Measurements from ENCODE around the gene PIN1.

Gene PIN1

GRCh38 chr19:9857076-9857721 lies 22.1 kb downstream of the PIN1 start:
- no peak for FAIRE-seq

DNA sequence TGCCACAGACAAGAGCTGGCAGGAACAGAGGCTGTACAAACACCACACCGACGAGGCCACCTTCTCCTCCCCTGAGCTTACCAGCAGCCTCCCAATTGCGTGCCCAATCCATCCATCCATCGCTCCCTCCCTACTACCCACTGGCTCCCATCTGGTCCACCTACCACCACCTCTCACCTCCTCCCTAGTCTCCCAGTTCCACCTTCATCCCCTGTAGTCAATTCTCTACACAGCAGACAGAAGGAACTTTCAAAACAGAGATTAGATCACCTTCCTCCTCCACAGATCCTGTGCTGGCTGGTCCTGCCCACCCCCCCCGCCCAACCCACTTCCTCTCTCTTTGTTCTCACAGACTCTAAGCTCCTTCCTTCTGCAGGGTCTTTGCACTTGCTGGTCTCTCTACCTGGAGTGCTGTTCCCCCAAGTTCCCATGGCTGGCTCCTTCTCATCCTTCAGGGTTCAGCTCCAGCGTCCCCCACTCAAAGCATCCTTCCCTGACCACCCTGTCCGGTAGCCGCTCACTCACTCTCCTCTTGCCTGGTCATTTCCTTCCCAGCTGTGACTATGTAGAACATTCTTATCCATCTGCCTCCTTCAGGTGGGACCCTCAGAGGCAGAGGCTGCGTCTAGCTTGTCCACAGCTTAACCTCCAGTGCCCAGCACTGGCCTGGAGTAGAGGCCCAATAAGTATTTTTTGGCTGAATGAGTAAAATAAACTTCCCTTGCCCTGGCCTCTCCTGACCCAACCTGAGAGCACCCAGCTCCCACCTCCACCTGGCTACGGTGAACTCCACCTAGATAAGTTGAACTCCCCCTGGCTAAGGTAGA lies 23.0 kb downstream of the PIN1 start:
- FAIRE-seq, result no peak

DNA sequence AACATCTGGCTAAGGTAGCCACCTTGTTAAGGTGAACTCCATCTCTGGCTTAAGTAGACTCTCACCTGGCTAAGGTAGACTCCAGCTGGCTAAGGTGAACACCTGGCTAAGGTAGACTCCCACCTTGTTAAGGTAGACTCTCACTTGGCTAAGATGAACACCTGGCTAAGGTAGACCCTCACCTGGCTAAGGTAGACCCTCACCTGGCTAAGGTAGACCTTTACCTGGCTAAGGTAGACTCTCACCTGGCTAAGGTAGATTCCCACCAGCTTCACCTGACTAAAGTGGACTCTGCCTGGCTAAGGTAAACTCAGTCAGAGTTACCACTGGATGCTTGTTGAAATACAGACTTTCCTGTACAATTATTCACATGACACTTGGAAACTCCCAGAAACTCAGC lies 23.6 kb downstream of the PIN1 start:
- FAIRE-seq, result no peak

GRCh38 chr19:9860407-9860806 lies 25.3 kb downstream of the PIN1 start:
- no peak for FAIRE-seq

- FAIRE-seq, result no peak
Observed at GRCh38 chr19:9861503-9861902, 26.4 kb downstream of the PIN1 start.

GRCh38 chr19:9862938-9863337 lies 27.8 kb downstream of the PIN1 start:
- no peak for FAIRE-seq

- FAIRE-seq, result no peak
Observed at GRCh38 chr19:9863759-9864158, 28.6 kb downstream of the PIN1 start.

DNA sequence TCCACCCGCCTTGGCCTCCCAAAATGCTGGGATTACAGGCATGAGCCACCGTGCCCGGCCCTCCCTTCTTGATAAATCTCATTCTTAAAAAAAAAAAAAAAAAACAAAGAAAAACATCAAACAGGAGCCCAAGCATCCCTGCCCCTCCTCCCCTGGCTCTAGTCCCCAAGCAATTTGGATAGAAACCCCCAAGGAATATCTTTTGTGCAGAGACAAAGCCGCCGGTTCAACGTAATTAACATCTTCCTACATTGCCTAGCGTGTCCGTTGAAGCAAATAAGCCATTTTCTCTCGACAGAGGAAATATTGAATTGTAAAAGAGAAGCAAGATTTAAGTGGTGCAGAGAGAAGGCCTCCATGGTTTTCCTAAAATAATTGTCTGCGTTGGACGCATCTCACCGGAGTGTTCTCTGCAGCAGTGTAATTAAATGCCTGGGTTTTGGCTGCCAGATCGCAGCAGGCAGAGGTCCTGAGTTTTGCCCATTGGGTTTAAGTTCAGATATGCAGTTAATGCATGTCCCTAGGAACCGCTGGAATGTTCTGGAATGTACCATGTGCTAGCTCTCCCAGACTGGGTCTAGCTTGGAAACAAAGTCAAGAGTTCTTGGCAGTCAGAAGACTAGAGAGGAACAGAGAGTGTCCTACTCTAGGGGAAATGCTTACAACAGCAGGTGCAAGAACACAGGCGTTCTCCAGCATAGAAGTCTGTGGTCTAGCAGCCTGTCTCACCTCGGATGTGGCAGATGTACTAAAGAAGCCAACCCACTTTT lies 30.8 kb downstream of the PIN1 start:
- no peak for FAIRE-seq

DNA sequence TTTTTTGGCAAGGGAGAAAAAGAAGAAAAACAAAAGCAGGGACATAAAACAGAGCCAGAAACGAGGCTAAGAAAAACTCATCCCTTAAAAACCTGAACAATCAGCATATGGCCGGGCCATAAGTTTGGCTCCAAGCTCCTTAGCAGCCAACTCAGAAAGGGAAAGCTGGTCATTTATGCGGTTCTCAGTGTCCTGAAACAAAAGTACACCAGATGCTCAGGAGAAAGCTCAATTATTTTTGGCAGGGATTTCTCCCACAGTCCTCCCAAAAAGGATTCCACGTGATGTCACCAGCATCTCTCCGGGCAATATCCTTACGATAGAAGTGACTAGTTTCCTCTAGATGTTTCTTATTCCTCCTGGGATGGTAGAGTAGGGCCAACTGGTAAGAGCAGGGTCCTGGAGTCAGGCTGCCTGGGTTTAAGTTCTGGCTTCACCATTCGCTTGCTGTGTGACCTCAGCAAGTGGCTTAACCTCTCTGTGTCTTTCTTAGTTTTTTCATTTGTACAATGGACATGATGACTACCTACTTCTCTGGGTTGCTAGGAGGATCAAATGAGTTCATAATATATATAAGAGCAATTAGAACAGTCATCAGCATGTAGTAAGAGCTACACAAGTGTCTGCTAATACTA lies 34.0 kb downstream of the PIN1 start:
- no peak for FAIRE-seq

DNA sequence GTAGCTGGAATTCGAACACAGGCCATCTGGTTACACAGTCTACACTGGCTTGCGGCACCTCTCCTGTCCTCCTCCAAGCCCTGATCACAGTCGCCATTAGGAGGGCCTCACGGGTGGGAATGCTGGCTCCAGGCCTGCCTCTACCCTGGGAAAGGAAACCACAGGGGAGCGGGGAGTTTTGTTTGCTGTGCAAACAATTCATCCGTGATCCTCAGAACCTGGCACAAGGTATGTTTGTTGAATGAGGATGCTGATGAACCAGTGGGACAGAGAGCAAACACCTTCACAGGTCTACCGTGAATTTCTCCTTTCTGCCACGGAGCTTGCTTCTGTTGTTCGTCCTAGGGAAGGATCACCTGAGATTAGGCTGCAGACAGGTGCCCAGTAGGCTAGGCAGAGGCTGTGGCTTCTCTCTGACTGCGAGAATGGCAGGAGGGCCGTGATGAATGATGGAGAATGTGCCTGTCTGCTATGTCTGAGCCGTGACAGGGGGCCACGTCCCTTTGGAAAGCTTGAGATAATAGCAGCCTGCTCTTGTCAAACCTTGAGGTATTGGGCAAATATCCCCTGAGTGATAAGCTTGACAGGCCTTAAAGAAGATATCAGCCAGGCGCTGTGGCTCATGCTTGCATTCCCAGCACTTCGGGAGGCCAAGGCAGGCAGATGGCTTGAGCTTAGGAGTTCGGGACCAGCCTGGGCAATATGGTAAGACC lies 36.7 kb downstream of the PIN1 start:
- FAIRE-seq, result no peak

DNA sequence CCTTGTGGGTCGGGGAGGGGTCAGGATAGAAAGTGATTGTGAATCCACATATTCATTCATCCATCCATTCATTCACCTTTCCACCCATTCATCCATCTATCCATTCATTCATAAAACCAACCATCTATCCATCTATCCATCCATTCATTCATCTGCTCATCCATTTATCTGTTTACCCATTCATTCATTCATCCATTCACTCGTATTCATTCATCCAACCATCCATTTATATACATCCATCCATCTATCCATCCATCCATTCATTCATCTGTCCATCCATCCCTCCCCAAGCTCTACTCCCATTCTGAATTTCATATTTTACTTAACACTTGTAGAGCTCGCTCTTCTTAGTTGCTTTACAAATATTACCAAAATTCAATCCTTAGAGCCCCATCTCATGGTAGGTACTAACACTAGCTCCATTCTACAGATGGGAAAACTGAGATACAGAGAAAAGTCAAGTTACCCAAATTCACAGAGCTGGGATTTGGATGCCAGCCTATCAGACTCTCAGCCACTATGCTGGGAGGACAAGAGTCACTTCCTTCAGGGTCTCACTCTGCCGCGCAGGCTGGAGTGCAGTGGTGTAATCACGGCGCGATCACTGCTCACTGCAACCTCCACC lies 37.6 kb downstream of the PIN1 start:
- FAIRE-seq, result no peak

DNA sequence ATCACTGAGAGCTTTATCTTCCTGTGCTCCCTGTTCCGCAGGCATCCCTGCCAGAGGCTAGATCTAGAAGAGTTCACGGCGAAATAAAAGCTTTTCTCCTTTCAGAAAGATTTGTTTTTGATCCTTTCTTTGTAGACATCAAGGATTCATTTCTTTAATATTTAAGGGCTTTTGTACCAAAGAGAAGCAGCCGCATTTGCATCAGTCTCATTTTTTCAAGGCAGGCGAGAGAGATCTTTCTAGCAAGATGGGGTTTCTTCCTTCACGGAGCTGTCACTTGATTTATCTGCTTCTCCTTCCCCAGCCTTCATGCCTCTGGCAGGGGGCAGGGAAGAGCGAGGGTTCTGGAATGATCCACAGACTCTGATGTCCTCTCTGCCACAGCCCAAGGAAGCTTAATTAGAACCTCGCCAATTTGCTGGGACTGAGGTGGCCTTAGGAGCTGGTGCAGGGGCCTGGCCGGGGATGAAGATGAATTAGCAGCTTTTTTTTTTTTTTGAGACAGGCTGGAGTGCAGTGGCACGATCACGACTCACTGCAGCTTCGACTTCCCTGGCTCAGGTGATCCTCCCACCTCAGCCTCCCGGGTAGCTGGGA lies 40.0 kb downstream of the PIN1 start:
- no peak for FAIRE-seq

DNA sequence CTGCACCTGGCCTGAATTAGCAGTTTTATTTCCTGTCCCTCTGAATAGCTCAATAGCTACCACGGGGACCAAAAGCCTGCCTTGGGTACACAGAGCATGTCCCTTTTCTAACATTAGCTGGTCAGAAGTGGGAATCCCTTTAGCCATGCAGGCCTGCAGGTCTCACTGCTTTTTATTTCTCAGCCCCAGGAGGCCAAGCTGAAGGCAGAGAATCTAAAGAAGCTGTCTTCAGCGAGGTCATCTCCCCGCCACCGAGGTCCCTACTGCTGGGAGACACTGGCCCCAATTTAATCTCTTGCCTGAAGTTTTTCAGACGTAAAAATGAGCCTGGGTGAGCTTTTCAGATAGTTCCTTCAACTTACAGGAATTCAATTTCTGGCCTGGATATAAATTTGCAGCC lies 40.7 kb downstream of the PIN1 start:
- no peak for FAIRE-seq

DNA sequence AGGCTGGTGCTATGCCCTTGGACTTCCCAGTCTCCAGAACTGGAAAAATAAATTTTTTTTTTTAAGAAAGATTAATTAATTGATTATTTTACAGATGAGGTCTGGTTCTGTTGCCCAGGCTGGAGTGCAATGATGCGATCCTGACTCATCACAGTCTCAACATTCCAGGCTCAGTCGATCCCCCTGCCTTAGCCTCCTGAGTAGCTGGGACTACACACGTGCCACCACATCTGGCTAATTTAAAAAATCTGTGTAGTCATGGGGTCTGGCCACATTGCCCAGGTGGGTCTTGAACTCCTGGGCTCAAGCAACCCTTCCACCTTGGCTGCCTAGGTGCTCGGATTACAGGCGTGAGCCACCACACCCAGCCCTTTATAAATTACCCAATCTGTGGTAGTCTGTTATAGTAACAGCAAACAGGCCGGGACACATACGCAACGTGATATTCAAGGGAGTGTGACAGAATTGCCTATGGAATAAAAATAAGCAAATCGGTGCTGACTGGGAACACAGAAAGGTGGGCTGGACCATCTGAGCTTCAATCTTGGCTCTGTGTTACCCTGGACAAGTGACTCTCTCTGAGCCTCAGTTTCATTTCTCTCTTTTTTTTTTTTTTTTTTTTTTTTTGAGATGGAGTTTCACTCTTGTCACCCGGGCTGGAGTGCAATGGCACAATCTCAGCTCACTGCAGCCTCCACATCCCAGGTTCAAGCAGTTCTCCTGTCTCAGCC lies 42.8 kb downstream of the PIN1 start:
- no peak for FAIRE-seq

- FAIRE-seq, result no peak
Observed at GRCh38 chr19:9878511-9879196, 43.5 kb downstream of the PIN1 start.

DNA sequence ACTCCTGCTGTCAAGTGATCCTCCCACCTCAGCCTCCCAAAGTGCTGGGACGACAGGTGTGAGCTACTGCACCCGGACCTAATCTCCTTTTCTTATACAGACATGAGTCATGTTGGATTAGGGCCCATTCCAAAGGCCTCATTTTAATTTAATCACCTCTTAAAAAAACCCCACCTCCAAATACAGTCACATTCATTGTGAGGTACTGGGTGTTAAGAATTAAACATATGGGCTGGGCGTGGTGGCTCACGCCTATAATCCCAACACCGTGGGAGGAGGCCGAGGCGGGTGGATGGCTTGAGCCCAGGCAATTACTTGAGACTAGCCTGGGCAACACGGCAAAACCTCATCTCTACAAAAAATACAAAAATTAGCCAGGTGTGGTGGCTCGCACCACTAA lies 46.6 kb downstream of the PIN1 start:
- FAIRE-seq, result no peak

DNA sequence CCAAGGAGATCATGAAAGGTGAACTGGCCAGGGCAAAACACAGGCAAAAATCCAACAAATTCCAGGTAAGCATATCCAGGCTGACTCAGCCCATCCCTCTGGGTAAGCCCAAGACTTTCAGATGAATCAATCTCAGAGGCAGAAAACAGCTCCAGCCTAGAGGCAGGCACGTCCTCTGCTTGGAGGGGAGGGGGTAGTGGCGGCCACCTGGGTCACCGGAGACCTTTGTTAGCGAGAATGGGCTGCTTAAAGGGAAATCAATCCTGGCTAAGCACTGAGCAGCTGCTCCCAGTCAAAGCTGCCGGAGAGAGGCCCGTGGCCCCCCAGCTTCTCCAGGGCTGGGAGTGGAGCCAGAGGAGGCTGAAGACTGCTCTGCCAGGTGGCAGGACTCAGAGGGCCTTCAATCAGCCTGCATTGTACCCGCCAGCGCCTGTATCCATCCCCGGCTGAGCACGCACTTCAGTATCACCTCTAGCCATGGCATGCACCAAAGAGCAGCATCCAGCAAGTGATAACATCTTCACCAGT lies 48.2 kb downstream of the PIN1 start:
- FAIRE-seq, result no peak

- FAIRE-seq, result no peak
Observed at GRCh38 chr19:9883764-9884163, 48.6 kb downstream of the PIN1 start.

DNA sequence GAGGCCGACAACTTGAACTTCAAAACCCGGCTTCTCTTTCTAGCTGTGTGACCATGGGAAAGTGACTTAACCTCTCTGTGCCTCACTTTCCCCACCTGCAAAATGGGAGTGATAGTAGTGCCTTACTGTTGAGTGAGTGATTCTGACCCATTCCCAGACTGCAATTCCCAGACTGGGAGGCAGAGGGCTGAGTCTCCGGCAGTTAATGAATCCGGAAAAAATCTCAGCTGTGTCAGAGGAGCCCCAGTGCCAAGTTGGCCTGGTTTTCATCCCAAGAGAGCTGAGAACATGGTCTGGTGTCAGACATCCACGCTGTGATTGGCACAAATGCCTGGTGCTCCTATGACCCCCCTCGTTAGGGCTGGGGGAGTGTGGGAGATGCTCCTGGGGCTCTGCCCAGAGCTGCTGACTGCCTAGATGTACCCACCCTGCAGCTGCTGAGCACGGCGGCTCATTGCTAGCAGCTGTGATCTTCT lies 50.0 kb downstream of the PIN1 start:
- no peak for FAIRE-seq
